HCT116 (cell line): ENCODE data around the gene CRISPLD2. TPM values are rescaled to one million over a fixed set of nuclear protein-coding genes. Genes with fewer than 3 reads are reported as not detected.
A peak's percentile ranks its signal among the peaks of the same experiment; 100 is the strongest.

Source experiments
- ATAC-seq: fragments of 200-7000 bp; cut with Tn5 transposase; 2 replicates; pipeline ENCODE4 v1.9.1; 2020; ENCODE audit warnings: mild to moderate bottlenecking, moderate library complexity
- BruUV-seq: library from RNA; stranded (reverse); fragments of 400-500 nt; replicated peaks from 2 replicates; lab custom pipeline; 2021; lab: Mats Ljungman, UMichigan
- CTCF ChIA-PET: fragments of 300-600 bp; sonication (Branson Sonifier 250); formaldehyde crosslinking; loops from one replicate; lab custom pipeline; 2021; ENCODE audit warnings: antibody characterized with exemption; lab: Charles Lee
- POLR2A ChIA-PET: fragments of 300-600, 350-600 bp; sonication (Branson Sonifier 250); formaldehyde crosslinking; loops from one replicate; lab custom pipeline; 2021; ENCODE audit warnings: antibody characterized with exemption; lab: Charles Lee
- RAD21 ChIA-PET, 2 experiments: fragments of 300-600 bp; sonication (Branson Sonifier 250); formaldehyde crosslinking; loops; one replicate each; lab custom pipeline; 2023; ENCODE audit warnings: low total read pairs in 2 of 2; ENCODE audit not compliant: uncharacterized antibody in 2 of 2, unreplicated experiment in 2 of 2, low non-redundant PET in 1 of 2; lab: Charles Lee
- DNase-seq: peaks from one replicate; pipeline ENCODE4 v3.0.0-alpha.2; 2010; ENCODE audit warnings: low read depth, low spot score
- H2AFZ ChIP-seq: fragments of 200-600 bp; shearing (Covaris generic), sonication (generic); 2 replicates; pipeline ENCODE4 v1.6.1; 2017; ENCODE audit warnings: low read depth, mixed run types, mixed read lengths, antibody characterized with exemption, low read length; ENCODE audit not compliant: poor library complexity, severe bottlenecking
- H3K27ac ChIP-seq: 2 replicates; pipeline ENCODE4 v1.5.1; 2012; ENCODE audit warnings: low read depth, low read length
- H3K27me3 ChIP-seq: fragments of 200-600 bp; sonication (generic); 2 replicates; pipeline ENCODE4 v1.6.1; 2016; ENCODE audit warnings: mixed run types, low read length, mixed read lengths; ENCODE audit not compliant: insufficient read depth
- H3K36me3 ChIP-seq, 2 experiments: fragments of 200-500 bp in 1 of 2; fragments of 200-600 bp in 1 of 2; sonication (Bioruptor generic) in 1 of 2; sonication (generic) in 1 of 2; 2 replicates each; pipeline versions ENCODE4 v1.5.1 to v1.6.1; 2014 to 2016; ENCODE audit warnings: low read length in 2 of 2, inconsistent platforms in 1 of 2, mixed read lengths in 1 of 2, mixed run types in 1 of 2; ENCODE audit not compliant: insufficient read depth in 2 of 2, control insufficient read depth in 1 of 2
- H3K4me1 ChIP-seq, 2 experiments: fragments of 200-600 bp in 1 of 2; sonication (generic) in 1 of 2; 2 replicates each; pipeline versions ENCODE4 v1.5.1 to v1.6.1; 2012 to 2017; ENCODE audit warnings: low read length in 2 of 2, inconsistent platforms in 1 of 2, mild to moderate bottlenecking in 1 of 2, mixed read lengths in 1 of 2, mixed run types in 1 of 2, moderate library complexity in 1 of 2; ENCODE audit not compliant: insufficient read depth in 2 of 2, control insufficient read depth in 1 of 2
- H3K4me2 ChIP-seq: fragments of 200-600 bp; sonication (generic); 2 replicates; pipeline ENCODE4 v1.6.1; 2017; ENCODE audit warnings: mixed run types, low read length, mixed read lengths
- H3K4me3 ChIP-seq, 2 experiments: fragments of 200-600 bp in 1 of 2; sonication (generic) in 1 of 2; replicated peaks in 1 of 2; 2 replicates each; pipeline ENCODE4 v1.5.1; 2011 to 2016; ENCODE audit warnings: low read length in 2 of 2, control low read depth in 1 of 2, low read depth in 1 of 2, mild to moderate bottlenecking in 1 of 2, mixed read lengths in 1 of 2, mixed run types in 1 of 2
- H3K79me2 ChIP-seq: fragments of 200-600 bp; sonication (generic); 2 replicates; pipeline ENCODE4 v1.6.1; 2017; ENCODE audit warnings: mild to moderate bottlenecking, mixed run types, low read length, moderate library complexity, mixed read lengths; ENCODE audit not compliant: insufficient read depth
- H3K9ac ChIP-seq: fragments of 200-600 bp; sonication (generic); 2 replicates; pipeline ENCODE4 v1.6.1; 2016; ENCODE audit warnings: low read length, mixed read lengths
- H3K9me2 ChIP-seq: fragments of 200-600 bp; sonication (generic), shearing (Covaris generic); 2 replicates; pipeline ENCODE4 v1.6.1; 2017; ENCODE audit warnings: mixed run types, mild to moderate bottlenecking, moderate library complexity; ENCODE audit not compliant: insufficient read depth
- H3K9me3 ChIP-seq, 2 experiments: fragments of 200-500 bp in 1 of 2; fragments of 200-600 bp in 1 of 2; sonication (Bioruptor generic) in 1 of 2; sonication (generic) in 1 of 2; 2 replicates each; pipeline ENCODE4 v1.6.1; 2014 to 2017; ENCODE audit warnings: low read length in 2 of 2, mixed read lengths in 2 of 2, inconsistent platforms in 1 of 2, low read depth in 1 of 2, mild to moderate bottlenecking in 1 of 2, mixed run types in 1 of 2, moderate library complexity in 1 of 2; ENCODE audit not compliant: control insufficient read depth in 1 of 2, insufficient read depth in 1 of 2
- H4K20me1 ChIP-seq: fragments of 200-600 bp; sonication (generic), shearing (Covaris generic); 2 replicates; pipeline ENCODE4 v1.6.1; 2017; ENCODE audit warnings: mixed run types, mild to moderate bottlenecking, moderate library complexity; ENCODE audit not compliant: insufficient read depth
- CTCF ChIP-seq, 3 experiments: fragments of 200-600 bp in 1 of 3; sonication (generic) in 1 of 3; IDR thresholded peaks in 2 of 3; conservative IDR thresholded peaks in 1 of 3; 2 replicates each; pipeline ENCODE4 v1.5.1; 2012 to 2017; ENCODE audit warnings: low read depth in 2 of 3, low read length in 2 of 3, antibody characterized with exemption in 1 of 3, borderline replicate concordance in 1 of 3, control low read depth in 1 of 3, mild to moderate bottlenecking in 1 of 3, mixed read lengths in 1 of 3, mixed run types in 1 of 3, moderate library complexity in 1 of 3; ENCODE audit not compliant: insufficient read depth in 1 of 3
- EGR1 ChIP-seq: IDR thresholded peaks from 2 replicates; pipeline ENCODE4 v1.6.1; 2012; ENCODE audit warnings: low read depth
- ELF1 ChIP-seq: IDR thresholded peaks from 2 replicates; pipeline ENCODE4 v1.6.1; 2012; ENCODE audit warnings: low read depth, borderline replicate concordance
- EZH2 ChIP-seq: fragments of 200-600 bp; sonication (generic); IDR thresholded peaks from 2 replicates; pipeline ENCODE4 v1.6.1; 2017; ENCODE audit warnings: antibody characterized with exemption, mixed run types
- FOSL1 ChIP-seq: IDR thresholded peaks from 2 replicates; pipeline ENCODE4 v1.6.1; 2012; ENCODE audit warnings: low read depth
- JUND ChIP-seq: IDR thresholded peaks from 2 replicates; pipeline ENCODE4 v1.6.1; 2012
- POLR2AphosphoS5 ChIP-seq: IDR thresholded peaks from 2 replicates; pipeline ENCODE4 v1.6.1; 2011; ENCODE audit warnings: mild to moderate bottlenecking, low read depth, low read length, moderate library complexity
- RAD21 ChIP-seq: IDR thresholded peaks from 2 replicates; pipeline ENCODE4 v1.6.1; 2012; ENCODE audit warnings: low read depth, mild to moderate bottlenecking
- REST ChIP-seq: IDR thresholded peaks from 2 replicates; pipeline ENCODE4 v1.6.1; 2012; ENCODE audit warnings: low read depth
- SIN3A ChIP-seq: IDR thresholded peaks from 2 replicates; pipeline ENCODE4 v1.6.1; 2012; ENCODE audit warnings: low read depth
- SP1 ChIP-seq: IDR thresholded peaks from 2 replicates; pipeline ENCODE4 v1.6.1; 2012; ENCODE audit warnings: low read depth
- SRF ChIP-seq: IDR thresholded peaks from 2 replicates; pipeline ENCODE4 v1.6.1; 2012; ENCODE audit warnings: low read depth
- YY1 ChIP-seq: IDR thresholded peaks from 2 replicates; pipeline ENCODE4 v1.6.1; 2011; ENCODE audit warnings: low read length, low read depth, moderate library complexity, mild to moderate bottlenecking; ENCODE audit not compliant: insufficient replicate concordance; ENCODE audit errors: extremely low read depth
- ZBTB33 ChIP-seq: IDR thresholded peaks from 2 replicates; pipeline ENCODE4 v1.6.1; 2011; ENCODE audit warnings: mild to moderate bottlenecking, low read length, moderate library complexity; ENCODE audit not compliant: insufficient replicate concordance; ENCODE audit errors: extremely low read depth
- ZFX ChIP-seq: fragments of 450-650 bp; IDR thresholded peaks from 2 replicates; pipeline ENCODE4 v1.6.1; 2017
- ZNF274 ChIP-seq: fragments of 200-500 bp; sonication (Bioruptor generic); IDR thresholded peaks from 2 replicates; pipeline ENCODE4 v1.6.1; 2014; ENCODE audit warnings: mild to moderate bottlenecking, low read depth, low read length, inconsistent platforms
- intact Hi-C: fragments of 100-400 bp; cut with micrococcal nuclease; formaldehyde crosslinking; loops from 2 replicates; pipeline ENCODE4 v1.10.0; 2022
- total RNA-seq: library from RNA; stranded (reverse); gene quantifications from one replicate; pipeline ENCODE4 v1.2.1, GENCODE V29; 2021; ENCODE audit not compliant: unreplicated experiment
- TF ChIP-seq, protein P1 (sequence below): IDR thresholded peaks from 2 replicates; pipeline ENCODE4 v1.6.1; 2012
- TF ChIP-seq, protein P2 (sequence below): IDR thresholded peaks from 2 replicates; pipeline ENCODE4 v1.6.1; 2012

The CRISPLD2 gene
- total RNA-seq, 1 experiment from 2014 or later, result 4.6 TPM

DNA sequence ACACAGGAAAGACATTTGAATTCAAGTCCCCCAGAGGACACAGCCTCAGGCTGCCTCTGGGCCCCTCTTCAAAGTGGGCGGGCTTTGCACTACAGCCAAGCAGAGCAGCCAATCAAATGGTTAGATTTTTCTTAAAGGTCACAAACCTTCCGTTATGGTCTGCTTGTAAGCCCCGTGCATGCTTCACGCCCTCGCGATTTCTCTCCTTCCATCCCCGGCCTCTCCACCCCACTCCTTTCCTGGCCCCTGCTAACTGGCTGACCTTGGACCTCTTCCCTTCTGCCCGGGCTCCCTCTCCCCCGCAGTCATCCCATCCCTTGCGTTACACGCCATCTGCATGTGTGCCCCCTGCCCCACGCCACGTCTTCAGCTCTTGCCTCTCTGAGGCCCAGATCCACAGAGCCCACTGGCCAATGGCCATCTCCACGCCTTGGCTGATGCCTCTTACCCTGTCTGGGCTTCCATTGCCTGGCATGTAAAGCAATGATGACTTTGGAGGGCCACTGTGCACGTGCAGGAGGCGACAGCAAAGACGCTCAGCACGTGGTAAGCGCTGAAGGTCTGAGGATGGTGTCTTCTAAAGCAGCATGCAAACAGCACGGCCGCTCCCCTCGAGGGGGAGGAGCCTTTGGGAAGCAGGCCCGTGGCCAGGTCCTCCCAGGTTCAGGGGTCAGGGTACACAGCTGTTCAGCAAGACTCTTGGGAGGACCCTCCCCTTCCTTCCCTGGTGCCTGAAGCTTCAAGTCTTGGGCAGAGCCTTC lies 104.7 kb downstream of the CRISPLD2 start:
- DNase-seq, result no peak
- CTCF ChIA-PET, result interaction anchor here (0.8 to 3.5 kb wide), 7 partner anchors 13 to 190 kb away, joined by 3 to 49 read pairs (median 4); no protein-coding TSS in a partner anchor
- no peaks in the 10 kb centered on the region for H3K27me3 ChIP-seq
- intact Hi-C loops, result loop anchor here (1.0 kb wide), 3 partner anchors 28 to 162 kb away; no protein-coding TSS in a partner anchor
- peak overlapping the region; percentile 87 for H2AFZ ChIP-seq
- H3K4me1 ChIP-seq, result peaks cover 0 to 12% of the 10 kb centered on the region in 2 experiments; a peak in 1 of 4 replicates
- RAD21 ChIA-PET, result interaction anchor here (0.7 to 2.2 kb wide), 4 partner anchors 28 to 48 kb away, joined by 3 to 7 read pairs (median 4); no protein-coding TSS in a partner anchor
- no peaks in the 10 kb centered on the region for H3K9me2 ChIP-seq
- POLR2A ChIA-PET, result no interaction called here
- H3K27ac ChIP-seq, result no peak overlapping the region
- ATAC-seq, result peak; percentile 18; the same call in 1 of the 2 replicates
- H3K9me3 ChIP-seq, result no peaks in the 10 kb centered on the region
- no TSS peak for BruUV-seq
- H3K79me2 ChIP-seq, result no peaks in the 10 kb centered on the region
- H4K20me1 ChIP-seq, result no peaks in the 10 kb centered on the region
- H3K9ac ChIP-seq, result no peak overlapping the region
- H3K36me3 ChIP-seq, result no peaks in the 10 kb centered on the region
- no peak overlapping the region for H3K4me3 ChIP-seq
- H3K4me2 ChIP-seq, result 0 out of 2 replicates have a peak overlapping the region, but pooled peaks have one; percentile 6
- TF ChIP-seq EZH2 (no peak), ZFX (no peak), CTCF (IDR thresholded peaks at IDR 0.05 in 2 of 3, conservative IDR thresholded peaks at IDR 0.05 in 1 of 3; ENCODE audit: borderline replicate concordance in 1 of 3, insufficient read depth in 1 of 3, low read depth in 2 of 3, low read length in 2 of 3) (no peak), SIN3A (no peak), RAD21 (no peak), ELF1 (no peak), YY1 (no peak), EGR1 (no peak), SRF (no peak), ZBTB33 (no peak), POLR2AphosphoS5 (no peak), JUND (no peak), SP1 (no peak), FOSL1 (no peak), ZNF274 (no peak), REST (no peak)
- TF ChIP-seq, protein P1, sequence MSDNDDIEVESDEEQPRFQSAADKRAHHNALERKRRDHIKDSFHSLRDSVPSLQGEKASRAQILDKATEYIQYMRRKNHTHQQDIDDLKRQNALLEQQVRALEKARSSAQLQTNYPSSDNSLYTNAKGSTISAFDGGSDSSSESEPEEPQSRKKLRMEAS, result no peak
- TF ChIP-seq, protein P2, sequence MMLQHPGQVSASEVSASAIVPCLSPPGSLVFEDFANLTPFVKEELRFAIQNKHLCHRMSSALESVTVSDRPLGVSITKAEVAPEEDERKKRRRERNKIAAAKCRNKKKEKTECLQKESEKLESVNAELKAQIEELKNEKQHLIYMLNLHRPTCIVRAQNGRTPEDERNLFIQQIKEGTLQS, result no peak
